Immature natural killer cell (primary cell): Measurements from ENCODE around the gene LRMDA. TPM values are rescaled to one million over a fixed set of nuclear protein-coding genes. Genes with fewer than 3 reads are reported as not detected.

Experiments
- DNase-seq, 3 donors: peaks; one replicate each; pipeline ENCODE4 v3.0.0; 2022; ENCODE audit warnings: mixed read lengths in 1 of 3
- H3K27ac Mint-ChIP-seq, 6 donors: one replicate each; pipeline ENCODE4 v1.8.0; 2020; ENCODE audit warnings: mixed read lengths in 6 of 6, mild to moderate bottlenecking in 5 of 6, inconsistent platforms in 4 of 6, moderate library complexity in 3 of 6
- H3K27me3 Mint-ChIP-seq, 3 donors: one replicate each; pipeline ENCODE4 v1.8.0; 2020 to 2021; ENCODE audit warnings: low read depth in 3 of 3, mild to moderate bottlenecking in 3 of 3, mixed read lengths in 3 of 3, moderate library complexity in 3 of 3, inconsistent platforms in 1 of 3
- H3K36me3 Mint-ChIP-seq, 3 donors: one replicate each; pipeline ENCODE4 v1.8.0; 2020; ENCODE audit warnings: mixed read lengths in 3 of 3, inconsistent platforms in 2 of 3, mild to moderate bottlenecking in 2 of 3
- H3K4me1 Mint-ChIP-seq, 2 donors: one replicate each; pipeline ENCODE4 v1.8.0; 2020; ENCODE audit warnings: inconsistent platforms in 2 of 2, mild to moderate bottlenecking in 2 of 2, mixed read lengths in 2 of 2, moderate library complexity in 1 of 2
- H3K4me3 Mint-ChIP-seq, 5 donors: one replicate each; pipeline ENCODE4 v1.8.0; 2020; ENCODE audit warnings: mild to moderate bottlenecking in 5 of 5, mixed read lengths in 5 of 5, inconsistent platforms in 3 of 5, moderate library complexity in 3 of 5
- H3K9me3 Mint-ChIP-seq, 6 donors: one replicate each; pipeline ENCODE4 v1.8.0; 2020; ENCODE audit warnings: mild to moderate bottlenecking in 6 of 6, mixed read lengths in 6 of 6, inconsistent platforms in 4 of 6, moderate library complexity in 3 of 6
- polyA plus RNA-seq, 3 donors: library from polyadenylated mRNA; unstranded; fragments of 300-500 nt; fragmentation: Illumina TruSeq; gene quantifications; one replicate each; pipeline ENCODE4 v1.2.3, GENCODE V29; 2021

Gene LRMDA
- polyA plus RNA-seq, 3 donors from 2014 or later, result 1.7 to 14.2 (median 2.3) TPM

DNA sequence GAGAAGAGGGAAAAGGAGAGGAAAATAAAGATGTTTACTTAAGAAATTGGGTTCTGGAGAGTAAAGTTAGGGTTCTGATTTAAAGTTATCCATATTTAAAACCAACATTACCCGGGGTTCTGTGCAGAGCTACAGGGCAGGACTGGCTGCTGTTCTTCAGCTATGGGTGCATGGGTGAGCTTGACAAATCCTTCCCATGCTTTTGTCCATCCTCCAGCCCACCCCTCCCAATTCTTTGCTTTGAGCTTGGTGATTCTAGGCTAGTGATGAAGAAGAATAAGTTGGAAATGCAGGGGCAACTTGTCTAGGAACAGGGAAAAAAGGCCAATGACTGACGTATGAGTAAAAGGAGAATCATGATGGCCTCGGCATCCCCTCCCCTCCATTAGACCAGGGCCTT lies 636.0 kb downstream of the LRMDA start:
- Mint-ChIP-seq H3K27ac (no peak overlapping the region), H3K4me3 (no peak overlapping the region), H3K4me1 (no peaks in the 10 kb centered on the region), H3K9me3 (peaks cover 0 to 4% (median 0%) of the 10 kb centered on the region in 6 donors), H3K27me3 (peaks cover 0 to 2% (median 2%) of the 10 kb centered on the region in 3 donors), H3K36me3 (no peaks in the 10 kb centered on the region)
- no peak for DNase-seq

DNA sequence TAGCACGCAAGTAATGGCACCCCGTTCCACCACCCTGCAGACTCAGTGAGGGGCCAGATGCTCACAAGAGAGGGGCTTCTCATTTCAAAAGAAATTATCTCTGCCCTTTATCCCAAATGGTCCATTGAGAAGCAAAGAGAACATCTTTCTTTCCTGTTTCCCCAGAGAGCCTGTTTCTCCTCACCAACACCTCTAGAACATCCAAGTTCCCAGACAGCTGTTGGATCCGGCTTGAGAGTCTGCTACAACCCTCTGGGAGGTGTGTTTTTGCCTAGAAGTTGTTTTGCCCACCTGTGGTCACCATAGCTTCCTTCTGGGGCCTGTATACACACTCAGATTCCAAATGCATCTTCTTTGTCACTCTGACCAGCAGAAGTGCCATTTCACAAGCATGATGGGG lies 637.4 kb downstream of the LRMDA start:
- H3K27ac Mint-ChIP-seq, result no peak overlapping the region
- no peak for DNase-seq
- H3K9me3 Mint-ChIP-seq, result peaks cover 0 to 4% (median 0%) of the 10 kb centered on the region in 6 donors
- no peaks in the 10 kb centered on the region for H3K36me3 Mint-ChIP-seq
- peaks cover 0 to 3% (median 2%) of the 10 kb centered on the region in 3 donors for H3K27me3 Mint-ChIP-seq
- no peaks in the 10 kb centered on the region for H3K4me1 Mint-ChIP-seq
- H3K4me3 Mint-ChIP-seq, result no peak overlapping the region

GRCh38 chr10:76070916-76071315 lies 639.5 kb downstream of the LRMDA start:
- Mint-ChIP-seq H3K4me1 (no peaks in the 10 kb centered on the region), H3K36me3 (no peaks in the 10 kb centered on the region), H3K4me3 (no peak overlapping the region), H3K27me3 (peaks cover 0 to 3% (median 2%) of the 10 kb centered on the region in 3 donors), H3K9me3 (peaks cover 0 to 4% (median 0%) of the 10 kb centered on the region in 6 donors), H3K27ac (no peak overlapping the region)
- no peak for DNase-seq

DNA sequence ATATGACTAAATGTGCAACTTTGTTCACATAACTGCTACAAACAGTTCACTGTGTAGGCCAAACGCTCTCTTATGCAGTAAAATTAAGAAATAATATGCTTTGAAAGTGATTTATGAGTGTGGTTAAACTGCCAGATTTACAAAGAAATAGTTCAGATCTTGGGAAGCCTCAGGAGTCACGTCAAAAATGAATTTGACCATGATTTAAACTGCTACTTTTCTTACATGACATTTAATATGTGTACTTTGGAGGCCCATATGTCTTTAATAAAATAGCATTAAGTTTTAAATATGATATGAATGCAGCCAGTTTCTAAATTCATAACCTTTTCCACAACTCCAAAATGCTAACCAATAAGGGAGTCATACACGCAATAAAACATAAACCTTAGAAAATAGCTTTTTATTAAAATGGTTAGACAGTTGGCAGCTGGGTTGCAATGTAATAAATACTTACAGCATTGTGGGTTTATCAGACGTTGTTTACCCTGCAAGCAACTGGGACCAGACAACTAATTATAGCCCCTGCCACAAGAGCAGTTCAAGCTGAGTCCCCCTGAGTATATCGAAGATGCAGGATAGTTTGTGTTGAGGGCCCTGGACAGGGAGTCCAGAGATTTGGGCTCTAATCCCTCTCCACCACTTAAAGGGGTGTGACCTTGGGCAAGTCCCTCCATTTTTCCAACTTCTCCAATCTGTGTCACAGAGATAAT lies 640.4 kb downstream of the LRMDA start:
- Mint-ChIP-seq H3K27me3 (peaks cover 0 to 2% (median 2%) of the 10 kb centered on the region in 3 donors), H3K27ac (no peak overlapping the region), H3K4me3 (no peak overlapping the region), H3K36me3 (no peaks in the 10 kb centered on the region), H3K4me1 (no peaks in the 10 kb centered on the region), H3K9me3 (peaks cover 0 to 7% (median 0%) of the 10 kb centered on the region in 6 donors)
- no peak for DNase-seq

DNA sequence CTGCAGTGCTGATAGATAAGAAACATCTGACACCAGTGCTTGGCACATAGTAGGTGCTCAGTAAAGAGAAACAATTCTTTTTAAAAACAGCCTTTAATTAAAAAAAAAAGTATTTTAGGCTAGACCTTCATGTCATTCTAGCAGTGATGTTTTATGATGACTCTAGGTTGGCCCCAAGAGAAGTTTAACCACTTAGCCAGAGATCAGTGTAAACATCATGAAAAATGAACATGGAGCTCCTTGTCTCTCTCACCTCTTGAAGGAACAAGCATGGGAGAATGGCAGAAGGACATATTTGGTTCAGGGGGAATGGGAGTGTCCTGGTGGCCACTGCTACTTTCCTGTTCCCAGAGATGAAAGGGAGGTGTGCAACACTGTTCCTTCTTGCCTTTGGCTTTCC lies 641.0 kb downstream of the LRMDA start:
- Mint-ChIP-seq H3K27me3 (peaks cover 0 to 2% (median 0%) of the 10 kb centered on the region in 3 donors), H3K36me3 (no peaks in the 10 kb centered on the region), H3K27ac (no peak overlapping the region), H3K4me3 (no peak overlapping the region), H3K4me1 (no peaks in the 10 kb centered on the region), H3K9me3 (peaks cover 0 to 7% (median 0%) of the 10 kb centered on the region in 6 donors)
- DNase-seq, result no peak

DNA sequence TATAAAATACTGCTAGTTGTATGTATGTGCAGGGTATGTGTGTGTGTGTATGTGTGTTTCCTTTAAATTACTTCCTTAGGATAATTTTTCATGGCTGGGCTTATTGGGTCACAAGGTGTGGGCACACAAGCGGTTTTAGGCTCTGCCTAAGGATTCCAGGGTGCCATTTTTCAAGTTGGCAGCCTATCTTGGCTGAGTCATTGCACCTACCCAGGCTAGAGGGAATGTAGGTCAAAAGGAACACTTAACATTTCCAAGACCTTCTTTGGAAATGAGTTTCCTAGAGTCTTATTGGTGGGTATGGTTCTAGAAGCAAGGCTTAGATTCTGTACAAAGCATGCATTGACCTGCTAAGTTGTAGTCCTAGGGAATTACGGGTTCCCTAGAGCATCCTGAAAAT lies 642.1 kb downstream of the LRMDA start:
- Mint-ChIP-seq H3K27me3 (peaks cover 0 to 2% (median 0%) of the 10 kb centered on the region in 3 donors), H3K27ac (no peak overlapping the region), H3K36me3 (no peaks in the 10 kb centered on the region), H3K9me3 (peaks cover 0 to 3% (median 0%) of the 10 kb centered on the region in 6 donors), H3K4me3 (no peak overlapping the region), H3K4me1 (no peaks in the 10 kb centered on the region)
- DNase-seq, result no peak

- Mint-ChIP-seq H3K9me3 (peaks cover 0 to 3% (median 0%) of the 10 kb centered on the region in 6 donors), H3K27ac (no peak overlapping the region), H3K36me3 (no peaks in the 10 kb centered on the region), H3K4me1 (no peaks in the 10 kb centered on the region), H3K27me3 (peaks cover 0 to 2% (median 0%) of the 10 kb centered on the region in 3 donors), H3K4me3 (no peak overlapping the region)
- no peak for DNase-seq
Measured at GRCh38 chr10:76074659-76075058, 643.2 kb downstream of the LRMDA start.

GRCh38 chr10:76080451-76080850 lies 649.0 kb downstream of the LRMDA start:
- no peak for DNase-seq
- H3K4me3 Mint-ChIP-seq, result no peak overlapping the region
- no peaks in the 10 kb centered on the region for H3K4me1 Mint-ChIP-seq
- H3K9me3 Mint-ChIP-seq, result peaks cover 0 to 3% (median 0%) of the 10 kb centered on the region in 6 donors
- no peak overlapping the region for H3K27ac Mint-ChIP-seq
- no peaks in the 10 kb centered on the region for H3K36me3 Mint-ChIP-seq
- H3K27me3 Mint-ChIP-seq, result peaks cover 0 to 5% (median 0%) of the 10 kb centered on the region in 3 donors

DNA sequence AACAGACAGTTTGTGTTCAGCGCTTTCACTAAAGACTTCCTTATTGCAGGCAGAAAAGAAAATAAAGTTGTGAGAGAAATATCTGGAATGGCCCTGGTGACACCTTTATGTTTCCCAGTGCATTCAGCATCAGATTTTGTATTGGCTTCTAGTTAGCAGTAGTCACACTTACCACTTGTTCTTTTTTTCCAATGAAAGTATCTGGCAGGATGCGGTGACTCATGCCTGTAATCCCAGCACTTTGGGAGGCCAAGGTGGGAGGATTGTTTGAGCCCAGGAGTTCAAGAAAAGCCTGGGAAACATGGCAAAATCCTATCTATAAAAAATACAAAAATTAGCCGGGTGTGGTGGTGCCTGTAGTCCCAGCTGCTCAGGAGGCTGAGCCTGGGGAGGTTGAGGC lies 649.6 kb downstream of the LRMDA start:
- no peaks in the 10 kb centered on the region for H3K36me3 Mint-ChIP-seq
- DNase-seq, result no peak
- H3K9me3 Mint-ChIP-seq, result peaks cover 0 to 3% (median 0%) of the 10 kb centered on the region in 6 donors
- H3K27ac Mint-ChIP-seq, result no peak overlapping the region
- no peak overlapping the region for H3K4me3 Mint-ChIP-seq
- H3K27me3 Mint-ChIP-seq, result peaks cover 0 to 8% (median 2%) of the 10 kb centered on the region in 3 donors
- no peaks in the 10 kb centered on the region for H3K4me1 Mint-ChIP-seq

- H3K27ac Mint-ChIP-seq, result no peak overlapping the region
- H3K4me3 Mint-ChIP-seq, result no peak overlapping the region
- no peaks in the 10 kb centered on the region for H3K9me3 Mint-ChIP-seq
- H3K27me3 Mint-ChIP-seq, result peaks cover 0 to 8% (median 2%) of the 10 kb centered on the region in 3 donors
- no peaks in the 10 kb centered on the region for H3K4me1 Mint-ChIP-seq
- no peaks in the 10 kb centered on the region for H3K36me3 Mint-ChIP-seq
- no peak for DNase-seq
Measured at GRCh38 chr10:76082232-76082631, 650.8 kb downstream of the LRMDA start.

GRCh38 chr10:76082956-76083355 lies 651.5 kb downstream of the LRMDA start:
- Mint-ChIP-seq H3K27me3 (peaks cover 3 to 8% (median 5%) of the 10 kb centered on the region in 3 donors), H3K4me3 (no peak overlapping the region), H3K36me3 (no peaks in the 10 kb centered on the region), H3K27ac (no peak overlapping the region), H3K4me1 (no peaks in the 10 kb centered on the region), H3K9me3 (no peaks in the 10 kb centered on the region)
- no peak for DNase-seq

- DNase-seq, result no peak
- no peaks in the 10 kb centered on the region for H3K36me3 Mint-ChIP-seq
- peaks cover 3 to 9% (median 8%) of the 10 kb centered on the region in 3 donors for H3K27me3 Mint-ChIP-seq
- no peaks in the 10 kb centered on the region for H3K4me1 Mint-ChIP-seq
- no peak overlapping the region for H3K27ac Mint-ChIP-seq
- H3K4me3 Mint-ChIP-seq, result no peak overlapping the region
- H3K9me3 Mint-ChIP-seq, result peaks cover 0 to 3% (median 0%) of the 10 kb centered on the region in 6 donors
Measured at GRCh38 chr10:76085002-76085816, 653.8 kb downstream of the LRMDA start.

GRCh38 chr10:76085817-76086167 lies 654.4 kb downstream of the LRMDA start:
- Mint-ChIP-seq H3K36me3 (no peaks in the 10 kb centered on the region), H3K4me1 (no peaks in the 10 kb centered on the region), H3K27me3 (peaks cover 3 to 9% (median 7%) of the 10 kb centered on the region in 3 donors), H3K4me3 (no peak overlapping the region), H3K27ac (no peak overlapping the region), H3K9me3 (peaks cover 0 to 3% (median 0%) of the 10 kb centered on the region in 6 donors)
- no peak for DNase-seq

DNA sequence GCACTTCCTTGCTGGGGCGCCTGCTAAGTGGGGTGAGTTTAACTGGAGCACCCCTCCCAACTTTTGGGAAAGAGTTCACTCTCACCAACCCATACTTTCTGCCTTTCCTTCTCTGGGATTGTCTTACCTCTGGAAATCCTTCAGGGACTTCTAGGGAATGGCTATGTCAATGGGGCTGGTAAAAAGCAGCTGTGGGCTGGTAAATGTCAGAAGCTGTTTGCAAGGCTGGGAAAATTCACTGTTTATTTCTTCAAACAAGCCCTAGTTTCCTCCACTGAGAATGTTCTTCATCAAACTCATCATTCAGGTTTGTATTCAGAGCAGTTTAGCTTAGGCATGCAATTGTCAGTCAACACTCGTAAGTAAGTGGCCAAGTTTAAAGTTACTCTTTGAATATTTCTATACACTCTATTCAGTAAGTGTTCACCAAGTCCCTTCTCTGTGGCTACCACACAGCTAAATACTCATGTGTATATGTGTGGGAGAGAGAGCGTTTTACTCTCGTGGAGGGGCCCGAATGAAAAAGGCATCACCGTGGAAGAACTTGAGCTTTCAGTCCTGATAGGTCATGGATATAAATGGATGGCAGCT lies 654.8 kb downstream of the LRMDA start:
- Mint-ChIP-seq H3K4me1 (no peaks in the 10 kb centered on the region), H3K27ac (no peak overlapping the region), H3K27me3 (peaks cover 3 to 9% (median 5%) of the 10 kb centered on the region in 3 donors), H3K4me3 (no peak overlapping the region), H3K9me3 (peaks cover 0 to 3% (median 0%) of the 10 kb centered on the region in 6 donors), H3K36me3 (no peaks in the 10 kb centered on the region)
- no peak for DNase-seq
